D341Med (cell line): ENCODE measurements around the gene VIPR1.

Experiments used
- DNase-seq: peaks from one replicate; pipeline ENCODE4 v3.0.0; 2012; ENCODE audit warnings: low spot score

Gene VIPR1

GRCh38 chr3:42493798-42494151, 8.7 kb upstream of the VIPR1 start:
- no peak for DNase-seq

- DNase-seq = no peak
Measured at GRCh38 chr3:42495393-42495792, 7.0 kb upstream of the VIPR1 start.

DNA sequence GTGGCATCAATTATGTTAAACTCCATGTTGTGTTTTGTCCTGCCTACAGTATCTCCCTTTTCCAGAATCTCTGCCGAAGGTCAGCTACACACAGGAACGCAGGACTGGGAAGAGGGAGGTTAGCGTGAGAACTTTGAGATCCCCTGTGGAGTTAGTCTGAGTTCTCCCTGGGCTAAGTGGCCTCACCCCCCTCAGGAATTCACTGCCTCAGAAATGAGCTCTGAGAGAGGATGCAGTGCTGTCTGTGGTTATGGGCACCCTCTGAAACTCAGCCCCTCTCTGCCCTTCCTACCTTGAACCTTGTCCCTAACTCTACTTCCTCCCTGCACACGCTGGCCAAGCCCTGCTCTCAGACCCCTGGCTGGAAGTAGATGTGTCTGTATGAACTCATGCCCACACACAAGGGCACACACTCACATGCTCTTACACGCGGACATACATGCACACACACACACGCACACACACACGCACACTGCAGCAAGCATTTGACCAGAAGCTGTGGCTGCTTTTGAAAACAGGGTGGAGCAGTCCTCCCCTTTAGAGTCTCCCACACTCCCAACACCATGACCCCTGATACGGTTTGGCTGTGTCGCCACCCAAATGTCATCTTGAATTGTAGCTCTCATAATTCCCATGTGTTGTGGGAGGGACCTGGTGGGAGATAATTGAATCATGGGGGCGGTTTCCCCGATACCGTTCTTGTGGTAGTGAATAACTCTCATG, 5.3 kb upstream of the VIPR1 start:
- no peak for DNase-seq

DNA sequence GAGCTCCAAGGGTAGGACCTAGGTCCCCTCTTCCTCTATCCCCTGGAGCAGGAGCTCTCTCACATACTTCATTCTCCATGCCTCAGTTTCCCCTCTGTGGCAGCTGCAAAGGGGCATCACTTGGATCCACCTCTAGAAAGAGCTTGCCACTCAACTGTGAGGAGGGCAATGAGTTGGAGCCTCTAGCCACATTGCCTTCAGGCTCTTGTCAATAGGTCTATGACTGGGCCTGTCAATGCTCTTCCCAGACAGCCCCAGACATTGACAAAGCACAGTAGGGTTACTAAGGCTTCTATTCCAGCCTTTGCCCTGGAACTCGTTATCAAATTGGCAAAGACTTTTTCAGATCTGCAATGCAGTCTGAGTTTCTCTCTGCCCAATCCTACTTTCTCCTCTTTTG, 4.4 kb upstream of the VIPR1 start:
- no peak for DNase-seq

GRCh38 chr3:42498791-42499477, 3.5 kb upstream of the VIPR1 start:
- no peak for DNase-seq

GRCh38 chr3:42499478-42499871, 3.0 kb upstream of the VIPR1 start:
- DNase-seq = no peak

GRCh38 chr3:42500091-42500490, 2.4 kb upstream of the VIPR1 start:
- DNase-seq = no peak

- DNase-seq = no peak
Measured at GRCh38 chr3:42500909-42501308, 1.5 kb upstream of the VIPR1 start.

DNA sequence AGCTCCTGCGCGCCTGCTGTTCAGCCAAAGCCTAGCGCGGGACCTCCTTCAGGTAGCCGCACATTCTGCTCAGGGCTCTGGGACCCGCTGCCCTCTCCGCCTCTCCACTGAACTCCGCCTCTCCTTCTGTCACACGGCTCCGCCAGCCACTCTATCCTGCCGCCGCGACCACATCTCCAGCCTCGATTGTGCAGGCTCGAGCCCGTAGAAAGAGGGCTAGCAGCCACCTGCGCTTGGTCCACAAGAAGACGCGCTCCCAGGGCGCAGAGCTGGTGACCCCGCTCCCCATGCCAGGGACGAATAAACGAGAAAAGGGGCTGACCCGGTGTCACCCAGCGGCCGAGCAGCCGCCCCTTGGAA, 1.1 kb upstream of the VIPR1 start:
- peak; percentile 74 for DNase-seq

DNA sequence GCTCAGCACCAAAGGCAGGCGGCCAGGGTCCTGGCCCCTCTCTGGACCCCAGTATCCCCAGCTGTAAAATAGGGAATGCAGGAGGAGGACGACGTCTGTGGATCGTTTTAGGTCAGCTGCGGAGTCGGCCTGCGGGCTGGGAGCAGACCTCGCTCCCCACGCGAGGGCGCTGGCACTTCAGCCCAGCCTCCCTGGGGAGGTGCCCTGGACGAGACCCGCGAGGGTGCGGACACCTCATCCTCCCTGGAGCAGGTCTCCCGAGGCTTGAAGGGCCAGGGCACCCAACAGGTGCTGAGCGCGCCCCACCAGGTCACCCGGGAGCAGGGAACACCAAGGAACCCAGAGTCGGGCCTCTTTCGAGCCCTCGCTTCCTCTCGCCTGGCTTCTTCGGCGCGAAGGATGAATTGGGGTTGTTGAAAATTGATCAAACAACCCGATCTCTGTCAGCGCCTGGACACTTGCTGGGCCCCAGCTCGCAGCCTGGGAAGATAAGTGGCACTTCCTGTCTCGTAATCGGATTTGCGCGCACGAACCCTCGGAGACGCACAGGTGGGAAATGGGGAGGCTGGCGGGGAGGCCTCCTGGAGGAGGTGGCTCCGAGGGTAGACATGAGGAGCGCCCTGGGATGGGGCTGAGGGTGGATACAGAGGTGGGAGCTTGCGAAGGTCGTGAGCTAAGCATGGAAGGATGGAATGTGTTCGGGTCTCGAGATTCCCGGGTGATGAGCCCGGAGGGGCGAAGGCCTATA, 588 bp upstream of the VIPR1 start:
- peak; percentile 75 for DNase-seq

DNA sequence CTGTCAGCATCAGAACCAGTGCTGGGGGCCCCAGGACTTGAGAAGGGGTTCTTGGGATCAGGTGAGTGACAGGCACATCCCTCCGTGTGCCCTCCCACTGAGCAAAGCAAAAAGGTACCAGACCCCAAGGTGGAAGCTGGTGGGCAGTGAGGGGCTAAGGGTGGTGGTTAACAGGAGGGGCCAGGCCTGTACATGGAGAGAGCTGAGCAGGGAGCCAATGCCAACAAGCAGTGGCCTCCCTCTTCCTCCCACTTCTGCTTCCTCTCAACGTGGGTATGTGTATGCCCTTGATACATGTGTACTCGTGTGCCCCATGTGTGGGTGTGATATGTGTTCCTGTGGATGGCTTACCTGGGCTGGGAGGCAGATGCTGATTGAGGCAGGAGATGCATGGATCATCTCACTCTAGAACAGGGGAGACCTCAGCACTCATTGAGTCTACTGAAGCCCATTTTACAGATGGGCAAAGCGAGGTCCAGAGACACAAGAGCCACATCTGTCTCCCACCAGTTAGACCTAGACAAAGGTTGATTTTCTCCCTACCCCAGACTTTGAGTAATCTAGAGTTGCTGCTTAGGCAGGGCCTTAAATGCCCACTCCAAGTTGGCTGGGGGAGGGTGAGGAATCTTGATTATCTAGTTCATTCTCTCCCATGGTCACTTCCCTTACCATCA, 945 bp downstream of the VIPR1 start:
- no peak for DNase-seq

- DNase-seq = no peak
Measured at GRCh38 chr3:42503957-42504333, 1.5 kb downstream of the VIPR1 start.

- DNase-seq = no peak
Measured at GRCh38 chr3:42504334-42505127, 2.1 kb downstream of the VIPR1 start.

DNA sequence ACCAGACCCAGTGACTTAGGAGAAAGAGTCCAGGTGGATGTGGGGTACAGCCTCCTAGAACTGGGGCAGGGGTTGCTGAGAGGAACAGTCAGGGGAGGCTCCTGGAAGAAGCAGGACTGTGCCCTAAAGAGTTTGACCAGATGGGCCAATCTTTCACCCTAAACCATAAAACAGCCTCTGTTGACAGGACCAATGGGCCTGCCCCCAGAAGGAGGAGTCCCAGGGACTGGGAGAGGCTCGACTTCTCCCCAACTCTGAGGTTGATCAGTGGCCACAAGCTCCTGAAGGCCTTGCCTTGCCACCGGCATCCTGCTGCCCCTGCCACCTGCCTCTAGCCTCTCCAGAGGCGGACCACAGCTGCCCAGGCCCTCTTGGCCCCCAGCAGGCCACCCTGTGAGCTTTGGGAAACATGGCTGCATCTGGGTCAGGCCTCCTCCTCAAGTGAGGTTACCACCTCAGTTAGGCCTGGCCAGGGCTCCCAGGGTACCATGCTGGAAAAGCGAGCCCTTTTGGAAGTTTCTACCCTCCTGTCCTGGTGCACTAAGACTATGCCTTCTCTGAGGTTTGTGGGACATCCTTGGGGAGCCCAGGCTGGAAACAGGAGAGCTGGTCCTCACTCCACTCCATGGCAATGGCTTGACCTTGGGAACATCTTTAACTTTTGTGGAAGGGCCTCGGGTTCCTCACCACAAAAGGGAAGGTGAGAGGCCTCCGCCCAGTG, 2.8 kb downstream of the VIPR1 start:
- DNase-seq = no peak

DNA sequence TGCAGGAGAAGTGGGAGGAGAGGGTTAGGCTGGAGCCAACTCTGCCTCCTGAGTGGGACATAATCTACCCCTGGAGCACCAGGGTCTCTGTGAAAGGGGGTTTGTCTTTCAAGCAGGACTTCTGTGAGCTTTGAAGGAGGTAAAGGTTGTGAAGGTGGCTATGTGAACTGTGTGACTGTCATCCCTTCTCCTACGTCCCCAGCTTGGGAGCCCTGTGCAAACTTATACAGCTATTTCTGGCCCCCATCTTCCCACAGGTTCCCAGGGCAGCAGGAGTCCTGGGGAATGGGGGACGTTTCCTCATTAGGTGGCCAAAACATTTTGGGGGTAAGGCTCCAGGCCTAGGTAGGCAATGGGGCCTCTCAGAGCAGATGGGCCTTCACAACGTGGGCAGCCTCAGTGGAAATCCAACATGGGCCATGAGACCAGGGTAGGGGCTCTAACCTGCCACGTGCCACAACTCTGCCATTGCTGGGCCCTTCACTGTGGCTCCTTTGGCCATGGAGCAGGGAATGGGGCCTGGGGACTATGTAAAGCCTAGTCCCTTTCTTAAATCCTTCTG, 3.5 kb downstream of the VIPR1 start:
- DNase-seq = no peak

DNA sequence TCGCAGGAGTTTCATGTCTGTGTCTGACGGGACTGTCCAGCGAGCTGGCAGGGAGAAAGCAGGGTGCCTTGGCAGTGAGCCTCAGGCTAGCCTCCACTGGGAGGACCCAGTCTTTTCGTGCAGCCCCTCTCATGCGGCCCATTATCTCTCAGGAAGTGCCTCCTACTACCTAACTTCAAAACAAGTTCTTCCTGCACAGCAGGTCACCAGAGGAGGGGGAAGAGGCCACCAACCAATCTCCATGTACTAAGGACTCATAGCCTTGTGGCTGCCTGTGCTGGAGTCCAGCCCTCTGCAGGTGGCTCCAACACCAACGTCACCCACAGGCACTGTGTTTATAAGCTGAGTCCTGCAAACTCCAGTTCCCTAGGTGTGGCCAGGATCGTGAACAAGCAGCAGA, 4.8 kb downstream of the VIPR1 start:
- no peak for DNase-seq

GRCh38 chr3:42507761-42508335, 5.4 kb downstream of the VIPR1 start:
- no peak for DNase-seq

DNA sequence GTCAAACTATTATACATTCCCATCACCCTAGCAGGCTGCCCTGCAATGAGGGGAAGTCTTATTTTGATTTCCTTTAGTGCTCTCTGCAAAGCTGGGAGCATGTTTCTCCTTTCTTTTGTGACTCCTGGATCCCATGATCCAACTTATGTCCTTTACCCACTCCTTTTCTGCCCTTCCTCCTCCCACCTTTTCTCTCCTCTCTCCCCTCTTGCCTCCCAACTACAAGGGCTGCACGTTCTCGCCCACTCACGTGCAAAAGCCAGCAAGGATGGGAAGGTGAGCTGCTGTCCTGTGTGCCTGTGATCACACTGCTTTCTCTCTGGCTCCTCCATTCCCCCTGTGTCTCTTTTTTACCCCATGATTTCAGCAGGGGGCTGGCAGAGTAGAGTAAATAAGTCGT, 6.1 kb downstream of the VIPR1 start:
- DNase-seq = no peak

DNA sequence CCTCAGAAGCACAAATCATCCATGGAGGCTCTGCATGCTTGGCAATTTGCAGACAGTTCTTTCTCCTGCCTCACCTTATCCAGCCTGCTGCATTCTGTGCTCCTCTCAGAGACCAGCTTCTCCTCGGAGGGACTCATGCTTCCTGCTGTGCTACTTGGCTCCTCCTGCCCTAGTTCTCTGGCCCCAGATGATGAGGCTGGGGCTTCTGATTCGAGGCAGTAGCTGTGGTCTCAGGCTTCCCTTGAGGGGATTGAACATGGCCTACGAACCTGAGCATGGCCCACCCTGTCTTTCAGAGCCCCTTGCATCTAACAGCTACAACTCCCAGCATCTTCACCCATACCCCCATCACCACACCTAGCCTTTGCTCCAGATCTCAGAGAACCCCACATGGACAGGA, 6.7 kb downstream of the VIPR1 start:
- no peak for DNase-seq

GRCh38 chr3:42510325-42510724, 7.9 kb downstream of the VIPR1 start:
- DNase-seq = no peak

GRCh38 chr3:42511201-42511600, 8.8 kb downstream of the VIPR1 start:
- no peak for DNase-seq
